ENCODE measurements around the gene TSHZ1.

The TSHZ1 gene

DNA sequence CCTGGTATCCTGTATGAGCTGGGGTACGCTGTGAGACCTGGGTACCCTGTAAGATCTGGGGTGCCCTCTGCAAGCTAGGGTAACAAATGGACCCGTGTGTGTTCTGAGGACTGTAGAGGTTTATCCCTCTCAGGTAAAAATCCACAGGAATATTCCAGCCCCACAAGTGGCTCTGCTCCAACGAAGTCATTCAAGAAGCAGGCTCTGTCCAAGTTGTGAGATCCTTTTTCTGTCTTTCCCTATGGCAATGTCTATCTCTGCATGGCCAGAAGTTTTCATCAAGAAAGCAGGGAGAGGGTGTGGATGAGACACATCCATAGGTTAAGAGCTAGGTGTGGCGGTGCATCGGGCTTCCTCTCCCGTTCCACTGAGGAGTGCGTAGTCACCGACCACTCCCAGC, 44.7 kb upstream of the TSHZ1 start:
- TF ChIP-seq, protein P1, sequence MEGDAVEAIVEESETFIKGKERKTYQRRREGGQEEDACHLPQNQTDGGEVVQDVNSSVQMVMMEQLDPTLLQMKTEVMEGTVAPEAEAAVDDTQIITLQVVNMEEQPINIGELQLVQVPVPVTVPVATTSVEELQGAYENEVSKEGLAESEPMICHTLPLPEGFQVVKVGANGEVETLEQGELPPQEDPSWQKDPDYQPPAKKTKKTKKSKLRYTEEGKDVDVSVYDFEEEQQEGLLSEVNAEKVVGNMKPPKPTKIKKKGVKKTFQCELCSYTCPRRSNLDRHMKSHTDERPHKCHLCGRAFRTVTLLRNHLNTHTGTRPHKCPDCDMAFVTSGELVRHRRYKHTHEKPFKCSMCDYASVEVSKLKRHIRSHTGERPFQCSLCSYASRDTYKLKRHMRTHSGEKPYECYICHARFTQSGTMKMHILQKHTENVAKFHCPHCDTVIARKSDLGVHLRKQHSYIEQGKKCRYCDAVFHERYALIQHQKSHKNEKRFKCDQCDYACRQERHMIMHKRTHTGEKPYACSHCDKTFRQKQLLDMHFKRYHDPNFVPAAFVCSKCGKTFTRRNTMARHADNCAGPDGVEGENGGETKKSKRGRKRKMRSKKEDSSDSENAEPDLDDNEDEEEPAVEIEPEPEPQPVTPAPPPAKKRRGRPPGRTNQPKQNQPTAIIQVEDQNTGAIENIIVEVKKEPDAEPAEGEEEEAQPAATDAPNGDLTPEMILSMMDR (IDR thresholded peaks at IDR 0.05; ENCODE audit: low read depth, low read length, missing control alignments): no peak
- DNase-seq (ENCODE audit: extremely low read depth, low read depth): no peak
- H3K4me3 ChIP-seq (replicated peaks; ENCODE audit: low read depth, low read length): no peak overlapping the region

DNA sequence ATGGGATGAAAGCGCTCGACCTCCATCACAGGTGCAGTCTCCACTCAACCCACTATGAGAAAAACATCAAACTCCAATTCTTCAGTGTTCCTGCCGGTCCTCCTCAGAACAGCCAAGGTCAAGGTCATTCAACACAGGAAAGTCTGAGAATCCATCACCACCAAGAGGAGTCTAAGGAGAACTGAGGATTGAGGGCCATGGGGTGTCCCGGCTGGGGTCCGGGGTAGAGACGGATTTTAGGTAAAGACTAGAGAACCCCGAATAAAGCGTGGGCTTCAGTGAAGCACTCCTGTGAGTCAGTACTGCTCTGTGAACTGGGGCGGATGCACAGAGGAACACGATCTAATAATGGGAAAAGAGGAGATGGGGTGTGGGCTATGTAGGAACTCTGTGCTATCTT, 43.5 kb upstream of the TSHZ1 start:
- no peak for DNase-seq (ENCODE audit: extremely low read depth, low read depth)
- H3K4me3 ChIP-seq (replicated peaks; ENCODE audit: low read depth, low read length): no peak overlapping the region
- TF ChIP-seq, protein P1 (IDR thresholded peaks at IDR 0.05; ENCODE audit: low read depth, low read length, missing control alignments): no peak

DNA sequence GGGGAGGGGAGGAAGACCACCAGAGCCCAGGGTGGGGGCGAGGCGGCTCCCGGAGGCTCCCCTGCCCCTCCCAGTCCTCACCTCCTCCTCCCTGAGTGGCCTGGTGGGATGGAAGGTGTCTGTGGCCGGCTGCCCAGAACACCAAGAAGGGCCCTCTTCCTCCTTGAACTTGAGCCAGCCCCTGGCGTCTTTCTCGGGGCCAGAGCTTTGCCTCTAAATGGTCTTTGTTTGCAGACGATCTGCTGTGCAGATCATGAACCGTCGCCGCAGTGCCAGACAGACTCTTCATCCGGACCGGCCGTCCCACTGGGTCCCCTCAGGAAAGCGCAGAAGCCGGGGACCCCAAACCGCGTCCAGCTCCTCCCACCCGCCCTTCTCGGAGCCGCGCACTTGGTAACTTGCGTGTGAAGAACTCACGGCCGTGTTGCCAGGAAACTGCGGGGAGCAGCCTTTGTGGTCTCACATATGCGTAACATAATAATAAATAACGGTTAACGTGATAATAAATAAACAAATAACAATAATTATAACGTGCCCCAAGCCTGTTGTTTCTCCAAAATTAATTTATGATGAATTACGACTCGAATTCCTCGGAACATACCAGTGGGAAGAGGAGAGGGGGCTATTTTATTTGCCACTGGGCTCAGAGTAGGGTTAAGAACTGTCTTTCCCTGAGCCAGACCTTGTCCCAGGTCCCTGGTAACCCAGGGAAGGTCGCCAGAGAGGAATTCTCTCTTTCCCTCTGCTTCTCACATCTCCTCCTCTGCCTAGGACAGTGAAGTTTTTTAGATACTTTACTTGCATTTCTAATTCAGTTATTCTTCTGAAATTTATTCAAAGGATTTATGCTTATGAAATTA, 42.6 kb upstream of the TSHZ1 start:
- DNase-seq (ENCODE audit: extremely low read depth, low read depth): no peak
- TF ChIP-seq, protein P1 (IDR thresholded peaks at IDR 0.05; ENCODE audit: low read depth, low read length, missing control alignments): no peak
- H3K4me3 ChIP-seq (replicated peaks; ENCODE audit: low read depth, low read length): no peak overlapping the region

DNA sequence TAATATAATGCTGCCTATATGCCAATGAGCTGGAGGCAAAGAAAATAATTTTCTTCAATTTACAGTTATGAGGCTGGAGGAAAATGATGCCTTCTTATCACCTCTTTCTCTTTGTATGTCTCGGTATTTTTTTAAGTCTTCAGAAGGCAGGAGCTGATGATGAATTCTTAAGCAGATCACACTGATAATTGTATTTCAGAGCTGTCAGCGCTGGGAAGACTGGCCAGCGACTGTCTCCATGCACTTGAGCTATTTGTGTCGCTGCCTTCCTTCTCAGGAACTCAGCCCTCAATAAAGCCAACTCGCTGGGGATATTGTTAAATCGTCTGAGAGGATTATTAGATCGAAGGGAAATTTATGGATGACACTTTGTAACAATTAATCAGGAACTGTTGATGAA, 42.0 kb upstream of the TSHZ1 start:
- TF ChIP-seq, protein P1 (IDR thresholded peaks at IDR 0.05; ENCODE audit: low read depth, low read length, missing control alignments): no peak

DNA sequence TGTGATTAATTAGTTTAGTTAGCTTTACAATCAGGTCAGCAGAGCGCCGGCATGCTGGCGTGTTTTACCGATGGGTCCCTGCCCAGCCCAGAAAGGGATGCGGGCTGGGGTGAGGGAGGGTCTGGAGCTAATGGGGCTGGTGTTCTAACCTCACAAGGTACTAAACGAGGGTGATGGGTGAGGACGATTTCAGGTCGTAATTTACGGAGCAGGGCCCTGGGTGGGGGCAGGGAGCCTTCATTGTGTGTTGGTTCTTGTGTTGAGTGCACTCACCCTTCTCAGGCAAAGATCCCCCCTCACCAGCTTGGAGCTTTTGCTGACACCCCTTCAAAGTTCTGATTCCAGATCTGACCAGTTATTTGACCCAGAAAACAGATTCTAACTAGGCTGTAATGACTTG, 41.2 kb upstream of the TSHZ1 start:
- no peak for DNase-seq (ENCODE audit: extremely low read depth, low read depth)
- TF ChIP-seq, protein P1 (IDR thresholded peaks at IDR 0.05; ENCODE audit: low read depth, low read length, missing control alignments): no peak
- H3K4me3 ChIP-seq (replicated peaks; ENCODE audit: low read depth, low read length): no peak overlapping the region

More for the DNA sequence above, 42.0 kb upstream of the TSHZ1 start:
- no peak overlapping the region for H3K4me3 ChIP-seq (replicated peaks; ENCODE audit: low read depth, low read length)
- DNase-seq (ENCODE audit: extremely low read depth, low read depth): no peak

DNA sequence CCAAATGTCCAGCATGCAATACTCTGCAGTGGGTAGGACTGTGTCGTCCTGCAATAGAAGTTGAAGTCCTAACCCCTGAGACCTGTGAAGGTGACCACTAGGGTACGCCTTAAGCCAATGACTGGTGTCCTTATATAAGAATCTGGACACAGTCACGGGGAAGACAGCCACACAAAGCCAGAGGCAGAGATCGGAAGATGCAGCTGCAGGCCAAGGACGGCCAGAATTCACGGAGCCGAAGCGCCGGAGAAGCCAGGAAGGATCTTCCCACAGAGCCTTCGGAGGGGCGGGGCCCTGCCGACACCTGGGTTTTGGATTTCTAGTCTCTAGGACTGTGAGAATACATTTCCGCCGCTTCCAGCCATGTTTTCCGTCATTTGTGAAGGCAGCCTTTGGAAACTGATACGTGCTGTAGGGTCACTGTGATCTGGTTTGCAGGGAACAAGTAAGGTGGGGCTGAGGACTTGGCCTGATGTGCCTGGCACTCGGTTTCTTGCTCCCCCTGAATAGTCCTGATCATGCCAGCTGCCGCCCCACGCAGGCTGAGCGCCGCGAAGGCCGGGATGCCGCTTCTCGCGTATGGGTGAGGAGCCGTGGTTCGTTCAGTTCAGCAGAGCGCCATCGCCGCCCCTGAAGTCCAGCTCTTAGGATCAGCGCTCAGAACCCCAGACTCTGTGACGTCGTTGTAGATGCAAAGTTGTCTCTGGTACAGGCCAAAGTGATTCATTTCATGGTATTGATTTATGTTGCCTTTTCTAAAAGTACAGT, 40.4 kb upstream of the TSHZ1 start:
- no peak for DNase-seq (ENCODE audit: extremely low read depth, low read depth)

More for the DNA sequence above, 40.4 kb upstream of the TSHZ1 start:
- H3K4me3 ChIP-seq (replicated peaks; ENCODE audit: low read depth, low read length): no peak overlapping the region
- TF ChIP-seq, protein P1 (IDR thresholded peaks at IDR 0.05; ENCODE audit: low read depth, low read length, missing control alignments): no peak

Data from HFF-Myc (cell line).